ENCODE measurements around the gene SVIL. TPM values are rescaled to one million over a fixed set of nuclear protein-coding genes. Genes with fewer than 3 reads are reported as not detected.
A peak's percentile ranks its signal among the peaks of the same experiment; 100 is the strongest.
"Not testable (repeated sequence)": the region's sequence is repeated elsewhere in the genome, so short reads cannot be mapped to it uniquely, and the experiment has no call there.

Gene SVIL
- total RNA-seq, 3 donors from 2014 or later (not counting 1 experiment from before 2014, with no cell fraction given) = 24.9 to 57.2 (median 33.5) TPM

GRCh38 chr10:29443745-29444523 is 190.8 kb downstream of the SVIL start:
- H3K4me3 ChIP-seq (ENCODE audit: low read length) = no peak overlapping the region
- intact Hi-C loops (cut with micrococcal nuclease) = loop anchor here (2.0 kb wide), 1 partner anchor 53 kb away; no protein-coding TSS in a partner anchor
- TF ChIP-seq CTCF (IDR thresholded peaks at IDR 0.05) = no peak
- peaks cover 1 to 2% of the 10 kb centered on the region in 2 donors for H3K9me3 Mint-ChIP-seq
- no peak overlapping the region for H3K27ac ChIP-seq (ENCODE audit: low read length)
- H3K27me3 ChIP-seq (ENCODE audit: control insufficient read depth, insufficient read depth, low read length) = no peaks in the 10 kb centered on the region
- peaks cover 11 to 20% of the 10 kb centered on the region in 2 donors for H3K4me1 Mint-ChIP-seq
- no peak overlapping the region for H3K27ac Mint-ChIP-seq
- 93% methylated on average over 4 of the region's 5 CpGs for WGBS (ENCODE audit: insufficient coverage)
- no peaks in the 10 kb centered on the region for H3K27me3 Mint-ChIP-seq (ENCODE audit: low read depth in 2 of 2)
- no peak for DNase-seq
- peaks cover 3% of the 10 kb centered on the region for H3K4me1 ChIP-seq (ENCODE audit: control insufficient read depth, insufficient read depth, low read length)
- no peaks in the 10 kb centered on the region for H3K36me3 Mint-ChIP-seq
- H3K4me3 Mint-ChIP-seq = no peak overlapping the region
- no peaks in the 10 kb centered on the region for H3K36me3 ChIP-seq (ENCODE audit: control insufficient read depth, insufficient read depth, low read length)
- peaks cover 1% of the 10 kb centered on the region for H3K9me3 ChIP-seq (ENCODE audit: control insufficient read depth, insufficient read depth, low read length)
- ATAC-seq = no peak

GRCh38 chr10:29440981-29441380 is 193.8 kb downstream of the SVIL start:
- no peaks in the 10 kb centered on the region for H3K36me3 ChIP-seq (ENCODE audit: control insufficient read depth, insufficient read depth, low read length)
- DNase-seq (no peak), ATAC-seq (peak in 1 of 3 donors; percentile 38)
- H3K27ac Mint-ChIP-seq = no peak overlapping the region
- 93% methylated on average over 1 of the region's 2 CpGs for WGBS (ENCODE audit: insufficient coverage)
- peaks cover 3 to 4% of the 10 kb centered on the region in 2 donors for H3K9me3 Mint-ChIP-seq
- intact Hi-C loops (cut with micrococcal nuclease) = no loop called here
- no peaks in the 10 kb centered on the region for H3K27me3 Mint-ChIP-seq (ENCODE audit: low read depth in 2 of 2)
- TF ChIP-seq CTCF (IDR thresholded peaks at IDR 0.05) = no peak
- H3K27me3 ChIP-seq (ENCODE audit: control insufficient read depth, insufficient read depth, low read length) = no peaks in the 10 kb centered on the region
- H3K27ac ChIP-seq (ENCODE audit: low read length) = no peak overlapping the region
- H3K4me1 ChIP-seq (ENCODE audit: control insufficient read depth, insufficient read depth, low read length) = no peaks in the 10 kb centered on the region
- no peaks in the 10 kb centered on the region for H3K36me3 Mint-ChIP-seq
- no peak overlapping the region for H3K4me3 ChIP-seq (ENCODE audit: low read length)
- H3K9me3 ChIP-seq (ENCODE audit: control insufficient read depth, insufficient read depth, low read length) = peaks cover 12% of the 10 kb centered on the region
- H3K4me3 Mint-ChIP-seq = no peak overlapping the region
- H3K4me1 Mint-ChIP-seq = peaks cover 8 to 24% of the 10 kb centered on the region in 2 donors

GRCh38 chr10:29439005-29439404 is 195.8 kb downstream of the SVIL start:
- intact Hi-C loops (cut with micrococcal nuclease); H3K9me3 Mint-ChIP-seq; H3K36me3 ChIP-seq (ENCODE audit: control insufficient read depth, insufficient read depth, low read length); ATAC-seq; H3K27me3 ChIP-seq (ENCODE audit: control insufficient read depth, insufficient read depth, low read length); DNase-seq; H3K27me3 Mint-ChIP-seq (ENCODE audit: low read depth in 2 of 2); H3K4me1 ChIP-seq (ENCODE audit: control insufficient read depth, insufficient read depth, low read length); H3K4me3 ChIP-seq (ENCODE audit: low read length); H3K4me3 Mint-ChIP-seq; H3K27ac ChIP-seq (ENCODE audit: low read length); H3K27ac Mint-ChIP-seq; H3K36me3 Mint-ChIP-seq: not testable (repeated sequence)
- peaks cover 14 to 22% of the 10 kb centered on the region in 2 donors for H3K4me1 Mint-ChIP-seq
- peaks cover 12% of the 10 kb centered on the region for H3K9me3 ChIP-seq (ENCODE audit: control insufficient read depth, insufficient read depth, low read length)
- 99% methylated on average over 3 of the region's 3 CpGs for WGBS (ENCODE audit: insufficient coverage)

GRCh38 chr10:29438271-29438670 is 196.5 kb downstream of the SVIL start:
- DNase-seq (no peak), ATAC-seq (no peak)
- Histone ChIP-seq H3K9me3 (ENCODE audit: control insufficient read depth, insufficient read depth, low read length) (peaks cover 12% of the 10 kb centered on the region), H3K36me3 (ENCODE audit: control insufficient read depth, insufficient read depth, low read length) (no peaks in the 10 kb centered on the region), H3K27me3 (ENCODE audit: control insufficient read depth, insufficient read depth, low read length) (no peaks in the 10 kb centered on the region), H3K4me3 (ENCODE audit: low read length) (no peak overlapping the region), H3K4me1 (ENCODE audit: control insufficient read depth, insufficient read depth, low read length) (no peaks in the 10 kb centered on the region), H3K27ac (ENCODE audit: low read length) (no peak overlapping the region)
- H3K4me3 Mint-ChIP-seq = no peak overlapping the region
- TF ChIP-seq CTCF (IDR thresholded peaks at IDR 0.05) = no peak
- whole genome bisulfite sequencing (ENCODE audit: insufficient coverage) = 94% methylated on average over 8 of the region's 9 CpGs
- peaks cover 14 to 22% of the 10 kb centered on the region in 2 donors for H3K4me1 Mint-ChIP-seq
- H3K27ac Mint-ChIP-seq = no peak overlapping the region
- intact Hi-C loops (cut with micrococcal nuclease) = no loop called here
- no peaks in the 10 kb centered on the region for H3K36me3 Mint-ChIP-seq
- no peaks in the 10 kb centered on the region for H3K27me3 Mint-ChIP-seq (ENCODE audit: low read depth in 2 of 2)
- peaks cover 3 to 4% of the 10 kb centered on the region in 2 donors for H3K9me3 Mint-ChIP-seq

Data from natural killer cell (primary cell).